ENCODE measurements around the gene BUB1.

DNA sequence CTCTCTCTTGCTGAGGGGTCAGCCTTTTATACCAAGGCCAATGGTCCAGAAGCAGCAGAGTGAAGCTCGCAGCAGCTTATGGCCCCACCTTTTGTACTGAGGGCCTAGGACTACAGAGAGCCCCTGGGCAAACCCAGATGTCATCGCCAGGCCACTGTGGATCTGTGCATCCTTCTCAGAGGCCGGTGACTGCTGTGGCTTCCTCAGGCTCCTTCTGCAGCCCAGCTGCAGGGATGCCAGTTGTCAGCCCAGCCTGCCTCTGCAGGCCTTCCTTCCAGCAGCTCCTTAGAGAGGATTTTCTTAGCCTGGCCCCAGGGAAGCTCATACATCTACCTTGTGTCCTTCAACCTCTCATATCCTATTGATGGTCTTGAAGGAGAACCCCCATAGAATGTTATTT is 48.0 kb upstream of the BUB1 start:
- no peak for TF ChIP-seq LCOR (CRISPR knock-in tag; IDR thresholded peaks at IDR 0.05)
- no peak for TF ChIP-seq BRF1 (IDR thresholded peaks at IDR 0.05; ENCODE audit: borderline replicate concordance, extremely low read depth, insufficient read length)
- TF ChIP-seq FOXJ3 (CRISPR knock-in tag; IDR thresholded peaks at IDR 0.05) = no peak
- TF ChIP-seq, protein P1, sequence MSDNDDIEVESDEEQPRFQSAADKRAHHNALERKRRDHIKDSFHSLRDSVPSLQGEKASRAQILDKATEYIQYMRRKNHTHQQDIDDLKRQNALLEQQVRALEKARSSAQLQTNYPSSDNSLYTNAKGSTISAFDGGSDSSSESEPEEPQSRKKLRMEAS (CRISPR knock-in tag; IDR thresholded peaks at IDR 0.05) = no peak
- TF ChIP-seq FOXK2 (conservative IDR thresholded peaks at IDR 0.05 in 1 of 2, IDR thresholded peaks at IDR 0.05 in 1 of 2; ENCODE audit: low read depth in 2 of 2) = no peak
- TF ChIP-seq, protein P2, sequence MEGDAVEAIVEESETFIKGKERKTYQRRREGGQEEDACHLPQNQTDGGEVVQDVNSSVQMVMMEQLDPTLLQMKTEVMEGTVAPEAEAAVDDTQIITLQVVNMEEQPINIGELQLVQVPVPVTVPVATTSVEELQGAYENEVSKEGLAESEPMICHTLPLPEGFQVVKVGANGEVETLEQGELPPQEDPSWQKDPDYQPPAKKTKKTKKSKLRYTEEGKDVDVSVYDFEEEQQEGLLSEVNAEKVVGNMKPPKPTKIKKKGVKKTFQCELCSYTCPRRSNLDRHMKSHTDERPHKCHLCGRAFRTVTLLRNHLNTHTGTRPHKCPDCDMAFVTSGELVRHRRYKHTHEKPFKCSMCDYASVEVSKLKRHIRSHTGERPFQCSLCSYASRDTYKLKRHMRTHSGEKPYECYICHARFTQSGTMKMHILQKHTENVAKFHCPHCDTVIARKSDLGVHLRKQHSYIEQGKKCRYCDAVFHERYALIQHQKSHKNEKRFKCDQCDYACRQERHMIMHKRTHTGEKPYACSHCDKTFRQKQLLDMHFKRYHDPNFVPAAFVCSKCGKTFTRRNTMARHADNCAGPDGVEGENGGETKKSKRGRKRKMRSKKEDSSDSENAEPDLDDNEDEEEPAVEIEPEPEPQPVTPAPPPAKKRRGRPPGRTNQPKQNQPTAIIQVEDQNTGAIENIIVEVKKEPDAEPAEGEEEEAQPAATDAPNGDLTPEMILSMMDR (IDR thresholded peaks at IDR 0.05 in 2 of 3, conservative IDR thresholded peaks at IDR 0.05 in 1 of 3; ENCODE audit: insufficient read depth in 2 of 3, low read depth in 1 of 3, low read length in 3 of 3) = no peak
- no peak for TF ChIP-seq SRF (CRISPR knock-in tag; IDR thresholded peaks at IDR 0.05)
- no peak for TF ChIP-seq NBN (IDR thresholded peaks at IDR 0.05; ENCODE audit: low read depth)
- TF ChIP-seq MXI1 (IDR thresholded peaks at IDR 0.05; ENCODE audit: low read depth, low read length) = no peak
- TF ChIP-seq ZNF12 (CRISPR knock-in tag; IDR thresholded peaks at IDR 0.05) = no peak
- TF ChIP-seq COPS2 (conservative IDR thresholded peaks at IDR 0.05) = no peak

Data from K562 (cell line).